Ovary (tissue), 9 donors: ENCODE measurements around the gene CST7. TPM values are rescaled to one million over a fixed set of nuclear protein-coding genes. Genes with fewer than 3 reads are reported as not detected.

Source experiments
- DNase-seq, 5 donors: peaks; one replicate each; pipeline ENCODE4 v3.0.0-alpha.2; 2019 to 2020
- H3K27ac ChIP-seq, 2 donors: fragments of 200-600 bp; one replicate each; pipeline versions ENCODE4 v1.5.1 to v1.8.0; 2019 to 2022
- H3K27me3 ChIP-seq: fragments of 200-600 bp; one replicate; pipeline ENCODE4 v1.8.0; 2022
- H3K36me3 ChIP-seq: fragments of 200-600 bp; sonication (generic); one replicate; pipeline ENCODE4 v1.5.1; 2019
- H3K4me1 ChIP-seq: one replicate; pipeline ENCODE4 v1.8.1; 2013; ENCODE audit warnings: mild to moderate bottlenecking, moderate library complexity; ENCODE audit not compliant: insufficient read depth
- H3K4me3 ChIP-seq: fragments of 200-600 bp; sonication (generic); one replicate; pipeline ENCODE4 v1.5.1; 2017
- H3K9me3 ChIP-seq, 2 donors: fragments of 200-600 bp in 1 of 2; sonication (generic) in 1 of 2; one replicate each; pipeline versions ENCODE4 v1.5.1 to v1.8.1; 2013 to 2019; ENCODE audit warnings: mild to moderate bottlenecking in 1 of 2, moderate library complexity in 1 of 2
- EP300 ChIP-seq: sonication (generic); formaldehyde crosslinking; IDR thresholded peaks from one replicate; pipeline ENCODE4 v1.6.1; 2017; ENCODE audit warnings: antibody characterized with exemption
- POLR2A ChIP-seq: fragments of 450-650 bp; IDR thresholded peaks from one replicate; pipeline ENCODE4 v1.6.1; 2017; ENCODE audit warnings: antibody characterized with exemption, mild to moderate bottlenecking, moderate library complexity
- WGBS, 3 donors: extraction: QIAGEN DNeasy Blood & Tissue Kit in 1 of 3; methylation state at CpG; one replicate each; pipeline versions ENCODE4 v1.1.5 to v1.1.7; 2013 to 2017; 5-methylcytosine and 5-hydroxymethylcytosine counted together
- intact Hi-C, 4 donors: fragments of 100-400 bp; cut with DNase I; formaldehyde crosslinking; loops; one replicate each; pipeline versions ENCODE4 v1.11.0 to v1.15.1; 2022 to 2023
- polyA plus RNA-seq, 2 donors: library from polyadenylated mRNA; stranded (reverse); fragments of 200-250 nt in 1 of 2; fragments of 350-450 nt in 1 of 2; fragmentation: Illumina TruSeq in 1 of 2; extraction: RNeasy Lipid Tissue Mini Kit (QIAGEN cat#74804) in 1 of 2; gene quantifications; one replicate each; pipeline ENCODE4 v1.2.3, GENCODE V29; 2013 to 2014
- total RNA-seq, 7 donors: library from RNA; depleted of rRNA in 2 of 7; stranded (reverse); fragments of >200 nt in 2 of 7; fragmentation: NEBNext Ultra II Directional in 3 of 7; extraction: Animal tissue kit (Norgen Biotek cat#: 25700) in 3 of 7; gene quantifications; one replicate each; pipeline versions ENCODE4 v1.1.0 to v1.2.4, GENCODE V29; 2016 to 2023
- TF ChIP-seq, protein P1 (sequence below), 3 donors: fragments of 450-650 bp in 2 of 3; fragments of 200-600 bp in 1 of 3; IDR thresholded peaks; one replicate each; pipeline versions ENCODE4 v1.5.1 to v1.8.0; 2016 to 2022; ENCODE audit warnings: antibody characterized with exemption in 3 of 3, mild to moderate bottlenecking in 1 of 3
- donor health status: DM: no; HTN: no; CAD: no; lungs with moderate emphysema.
- donor health status: DM: no; HTN: no; CAD: no.
- donor health status: Bipolar disorder and iron deficiency.
- donor health status: DM: yes; HTN: yes; CAD: no.
- donor health status: DM: no; HTN: no; CAD: no.
- donor health status: DM: yes; HTN: yes; CAD: no.

CST7 gene
- total and polyA plus RNA-seq, 9 donors, result 0.48 to 5.9 (median 1.1) TPM; not detected in 1

- H3K4me3 ChIP-seq, result no peak overlapping the region
- H3K36me3 ChIP-seq, result no peaks in the 10 kb centered on the region
- no peak overlapping the region for H3K27ac ChIP-seq
- WGBS, 3 donors, result 43 to 56% (median 56%) methylated on average over 4 of the region's 4 CpGs
- TF ChIP-seq POLR2A (no peak), EP300 (no peak)
- TF ChIP-seq, protein P1, sequence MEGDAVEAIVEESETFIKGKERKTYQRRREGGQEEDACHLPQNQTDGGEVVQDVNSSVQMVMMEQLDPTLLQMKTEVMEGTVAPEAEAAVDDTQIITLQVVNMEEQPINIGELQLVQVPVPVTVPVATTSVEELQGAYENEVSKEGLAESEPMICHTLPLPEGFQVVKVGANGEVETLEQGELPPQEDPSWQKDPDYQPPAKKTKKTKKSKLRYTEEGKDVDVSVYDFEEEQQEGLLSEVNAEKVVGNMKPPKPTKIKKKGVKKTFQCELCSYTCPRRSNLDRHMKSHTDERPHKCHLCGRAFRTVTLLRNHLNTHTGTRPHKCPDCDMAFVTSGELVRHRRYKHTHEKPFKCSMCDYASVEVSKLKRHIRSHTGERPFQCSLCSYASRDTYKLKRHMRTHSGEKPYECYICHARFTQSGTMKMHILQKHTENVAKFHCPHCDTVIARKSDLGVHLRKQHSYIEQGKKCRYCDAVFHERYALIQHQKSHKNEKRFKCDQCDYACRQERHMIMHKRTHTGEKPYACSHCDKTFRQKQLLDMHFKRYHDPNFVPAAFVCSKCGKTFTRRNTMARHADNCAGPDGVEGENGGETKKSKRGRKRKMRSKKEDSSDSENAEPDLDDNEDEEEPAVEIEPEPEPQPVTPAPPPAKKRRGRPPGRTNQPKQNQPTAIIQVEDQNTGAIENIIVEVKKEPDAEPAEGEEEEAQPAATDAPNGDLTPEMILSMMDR (IDR thresholded peaks at IDR 0.05), result no peak
- H3K4me1 ChIP-seq, result no peaks in the 10 kb centered on the region
- no peaks in the 10 kb centered on the region for H3K27me3 ChIP-seq
- intact Hi-C loops, result no loop called here
- H3K9me3 ChIP-seq, result no peaks in the 10 kb centered on the region
- DNase-seq, result no peak
Measured at GRCh38 chr20:24909861-24910260, 39.2 kb upstream of the CST7 start.

DNA sequence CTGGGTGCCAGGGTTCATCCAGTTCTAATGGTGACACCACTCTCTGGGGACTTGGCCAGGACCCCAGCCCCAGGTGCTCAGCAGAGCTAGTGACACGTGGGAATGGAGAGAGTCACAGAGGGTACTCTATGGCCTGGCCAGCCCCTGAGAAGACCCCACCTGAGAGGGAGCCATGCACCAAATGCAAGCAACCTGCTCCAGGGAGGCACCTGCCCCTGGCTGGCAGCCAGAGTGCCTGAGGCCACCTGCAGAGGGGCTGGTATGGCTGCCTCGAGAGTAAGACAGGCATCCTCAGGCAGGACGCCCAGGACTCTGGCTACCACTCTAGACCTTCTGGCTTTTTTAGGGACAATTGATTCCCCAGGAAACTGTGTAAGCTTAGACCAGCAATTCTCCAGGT is 38.6 kb upstream of the CST7 start:
- 67 to 68% (median 68%) methylated on average over 3 of the region's 3 CpGs for WGBS, 3 donors
- Histone ChIP-seq H3K27ac (no peak overlapping the region), H3K9me3 (no peaks in the 10 kb centered on the region), H3K4me3 (no peak overlapping the region), H3K27me3 (no peaks in the 10 kb centered on the region), H3K4me1 (no peaks in the 10 kb centered on the region), H3K36me3 (no peaks in the 10 kb centered on the region)
- intact Hi-C loops, result no loop called here
- no peak for TF ChIP-seq POLR2A
- DNase-seq, result no peak

DNA sequence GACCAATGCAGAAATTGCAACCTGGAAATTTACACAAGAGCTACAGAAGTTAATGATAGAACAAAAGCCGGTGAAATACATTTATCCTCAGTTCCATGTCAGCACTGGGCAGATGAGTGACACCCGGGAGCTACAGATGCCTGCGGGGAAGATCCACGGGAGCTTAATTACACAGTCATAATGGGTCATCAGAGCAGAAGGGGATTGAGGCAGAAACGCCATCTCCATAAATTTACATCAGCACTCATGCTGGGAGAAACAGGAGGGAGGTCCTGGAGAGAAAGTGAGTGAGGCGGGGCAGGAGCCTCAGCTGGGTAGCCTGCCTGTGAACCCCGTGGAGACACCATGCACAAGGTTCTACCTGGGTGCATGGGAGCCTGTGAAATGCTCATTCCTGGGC is 37.6 kb upstream of the CST7 start:
- no peak overlapping the region for H3K27ac ChIP-seq
- H3K9me3 ChIP-seq, result no peaks in the 10 kb centered on the region
- H3K4me1 ChIP-seq, result no peaks in the 10 kb centered on the region
- DNase-seq, result no peak
- H3K4me3 ChIP-seq, result no peak overlapping the region
- intact Hi-C loops, result no loop called here
- H3K36me3 ChIP-seq, result no peaks in the 10 kb centered on the region
- no peaks in the 10 kb centered on the region for H3K27me3 ChIP-seq
- WGBS, 3 donors, result 53 to 58% (median 58%) methylated on average over 7 of the region's 7 CpGs
- no peak for TF ChIP-seq POLR2A
- no peak for TF ChIP-seq EP300
- TF ChIP-seq, protein P1 (IDR thresholded peaks at IDR 0.05), result no peak

GRCh38 chr20:24912397-24913075 is 36.5 kb upstream of the CST7 start:
- no peaks in the 10 kb centered on the region for H3K9me3 ChIP-seq
- H3K27ac ChIP-seq, result no peak overlapping the region
- H3K4me1 ChIP-seq, result no peaks in the 10 kb centered on the region
- no peaks in the 10 kb centered on the region for H3K27me3 ChIP-seq
- intact Hi-C loops, result no loop called here
- whole genome bisulfite sequencing, 3 donors, result 90 to 92% (median 91%) methylated on average over 7 to 8 of the region's 8 CpGs
- H3K36me3 ChIP-seq, result no peaks in the 10 kb centered on the region
- TF ChIP-seq POLR2A, result no peak
- H3K4me3 ChIP-seq, result no peak overlapping the region
- no peak for DNase-seq

DNA sequence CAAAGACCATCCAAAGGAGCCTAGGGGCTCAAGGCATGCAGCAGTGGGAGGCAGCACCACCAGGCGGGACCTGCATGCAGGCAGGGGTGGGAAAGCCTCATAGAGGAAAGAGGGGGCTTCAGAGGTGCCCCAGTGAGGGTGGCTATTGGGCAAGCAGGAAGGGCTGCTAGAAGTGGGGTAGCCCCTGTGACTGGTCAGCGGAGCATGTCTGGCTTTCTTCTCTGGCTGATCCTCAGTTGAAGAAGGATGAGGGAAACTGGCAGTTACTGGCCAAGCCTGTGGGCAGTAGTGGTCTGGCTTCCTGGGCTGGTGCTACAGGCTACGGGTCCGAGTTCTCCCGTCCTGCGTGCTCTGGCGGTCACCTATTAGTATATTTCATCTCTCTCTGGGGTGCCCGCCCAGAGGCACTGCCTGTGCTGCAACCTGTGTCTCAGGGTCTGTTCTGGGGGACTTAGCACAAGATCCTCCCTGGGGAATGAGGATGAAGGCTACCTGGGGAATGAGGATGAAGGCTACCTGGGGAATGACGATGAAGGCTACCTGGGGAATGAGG is 35.9 kb upstream of the CST7 start:
- Histone ChIP-seq H3K36me3 (no peaks in the 10 kb centered on the region), H3K9me3 (no peaks in the 10 kb centered on the region), H3K4me3 (no peak overlapping the region), H3K27me3 (no peaks in the 10 kb centered on the region), H3K27ac (no peak overlapping the region), H3K4me1 (no peaks in the 10 kb centered on the region)
- intact Hi-C loops, result no loop called here
- TF ChIP-seq, protein P1 (IDR thresholded peaks at IDR 0.05), result no peak
- no peak for TF ChIP-seq POLR2A
- no peak for TF ChIP-seq EP300
- 88 to 92% (median 92%) methylated on average over 8 to 9 of the region's 9 CpGs for WGBS, 3 donors
- DNase-seq, result no peak
